Chondrocyte (in vitro differentiated cells): ENCODE data around the gene RPS27L. TPM values are rescaled to one million over a fixed set of nuclear protein-coding genes. Genes with fewer than 3 reads are reported as not detected.

Experiments
- DNase-seq: peaks from one replicate; pipeline ENCODE4 v3.0.0; 2021; ENCODE audit warnings: mixed read lengths, low spot score
- H3K27ac Mint-ChIP-seq: one replicate; pipeline ENCODE4 v1.8.0; 2021; ENCODE audit warnings: mild to moderate bottlenecking, moderate library complexity, mixed read lengths; ENCODE audit not compliant: unreplicated experiment
- H3K27me3 Mint-ChIP-seq: 2 replicates; pipeline ENCODE4 v1.8.0; 2021; ENCODE audit warnings: low read depth, mixed read lengths
- H3K36me3 Mint-ChIP-seq: 2 replicates; pipeline ENCODE4 v1.8.0; 2021; ENCODE audit warnings: low read depth, mixed read lengths
- H3K4me1 Mint-ChIP-seq: 2 replicates; pipeline ENCODE4 v1.8.0; 2021; ENCODE audit warnings: low read depth, mild to moderate bottlenecking, mixed read lengths
- H3K4me3 Mint-ChIP-seq: one replicate; pipeline ENCODE4 v1.8.0; 2021; ENCODE audit warnings: mild to moderate bottlenecking, moderate library complexity, mixed read lengths; ENCODE audit not compliant: unreplicated experiment
- H3K9me3 Mint-ChIP-seq: 2 replicates; pipeline ENCODE4 v1.8.0; 2021; ENCODE audit warnings: low read depth, mixed read lengths
- total RNA-seq: library from RNA; stranded (reverse); gene quantifications from 3 replicates; pipeline ENCODE4 v1.2.1, GENCODE V29; 2021
- TF ChIP-seq, protein P1 (sequence below): fragments of 200-600 bp; sonication (generic); IDR thresholded peaks from 2 replicates; pipeline ENCODE4 v1.5.0; 2021; ENCODE audit warnings: antibody characterized with exemption, mild to moderate bottlenecking, moderate library complexity

Gene RPS27L
- total RNA-seq, 1 donor from 2014 or later = 211 TPM

DNA sequence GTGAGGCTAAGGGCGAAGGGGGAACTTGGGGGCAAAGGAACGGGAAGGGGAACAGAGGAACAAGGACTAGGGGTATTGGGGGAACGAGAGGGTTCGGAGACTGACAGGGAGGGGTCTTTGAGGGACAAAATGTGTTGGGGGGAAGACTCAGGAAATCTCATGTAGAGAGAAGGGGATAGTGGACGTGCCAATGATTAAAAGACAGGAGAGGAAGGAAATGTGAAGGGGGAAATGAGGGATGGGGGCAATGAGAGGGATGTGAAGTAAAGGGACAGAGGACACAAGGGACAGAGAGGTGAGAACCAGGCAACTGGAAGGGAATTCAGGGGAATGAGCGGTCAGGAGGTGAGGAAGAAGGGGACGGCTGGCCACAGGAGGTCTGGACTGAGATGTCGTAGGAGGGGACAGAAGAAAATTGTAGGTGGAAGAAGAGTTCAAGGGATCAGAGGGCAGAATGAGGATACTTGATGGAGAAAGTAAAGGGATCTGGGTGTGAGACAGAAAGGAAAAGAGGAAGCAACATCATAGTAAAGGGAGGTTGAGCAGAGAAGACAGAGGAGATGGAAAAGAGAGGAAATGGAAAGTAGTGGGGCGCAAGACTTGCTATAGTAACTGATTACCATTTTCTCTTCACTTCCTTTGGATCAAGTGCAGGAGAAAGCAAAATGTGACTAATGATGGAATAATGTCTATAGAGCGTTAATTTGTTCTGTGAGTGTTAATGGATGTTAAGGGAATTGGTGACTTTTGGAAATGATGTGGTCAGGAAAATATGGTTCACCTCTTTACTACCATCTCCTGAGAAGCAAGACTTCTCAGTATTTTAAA is 32.9 kb upstream of the RPS27L start:
- H3K36me3 Mint-ChIP-seq = no peaks in the 10 kb centered on the region
- H3K4me1 Mint-ChIP-seq = peaks cover 64% of the 10 kb centered on the region
- peak overlapping the region; percentile 75 for H3K27ac Mint-ChIP-seq
- no peaks in the 10 kb centered on the region for H3K27me3 Mint-ChIP-seq
- H3K4me3 Mint-ChIP-seq = peak overlapping the region; percentile 84
- no peak for DNase-seq
- TF ChIP-seq, protein P1, sequence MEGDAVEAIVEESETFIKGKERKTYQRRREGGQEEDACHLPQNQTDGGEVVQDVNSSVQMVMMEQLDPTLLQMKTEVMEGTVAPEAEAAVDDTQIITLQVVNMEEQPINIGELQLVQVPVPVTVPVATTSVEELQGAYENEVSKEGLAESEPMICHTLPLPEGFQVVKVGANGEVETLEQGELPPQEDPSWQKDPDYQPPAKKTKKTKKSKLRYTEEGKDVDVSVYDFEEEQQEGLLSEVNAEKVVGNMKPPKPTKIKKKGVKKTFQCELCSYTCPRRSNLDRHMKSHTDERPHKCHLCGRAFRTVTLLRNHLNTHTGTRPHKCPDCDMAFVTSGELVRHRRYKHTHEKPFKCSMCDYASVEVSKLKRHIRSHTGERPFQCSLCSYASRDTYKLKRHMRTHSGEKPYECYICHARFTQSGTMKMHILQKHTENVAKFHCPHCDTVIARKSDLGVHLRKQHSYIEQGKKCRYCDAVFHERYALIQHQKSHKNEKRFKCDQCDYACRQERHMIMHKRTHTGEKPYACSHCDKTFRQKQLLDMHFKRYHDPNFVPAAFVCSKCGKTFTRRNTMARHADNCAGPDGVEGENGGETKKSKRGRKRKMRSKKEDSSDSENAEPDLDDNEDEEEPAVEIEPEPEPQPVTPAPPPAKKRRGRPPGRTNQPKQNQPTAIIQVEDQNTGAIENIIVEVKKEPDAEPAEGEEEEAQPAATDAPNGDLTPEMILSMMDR = no peak
- no peaks in the 10 kb centered on the region for H3K9me3 Mint-ChIP-seq

DNA sequence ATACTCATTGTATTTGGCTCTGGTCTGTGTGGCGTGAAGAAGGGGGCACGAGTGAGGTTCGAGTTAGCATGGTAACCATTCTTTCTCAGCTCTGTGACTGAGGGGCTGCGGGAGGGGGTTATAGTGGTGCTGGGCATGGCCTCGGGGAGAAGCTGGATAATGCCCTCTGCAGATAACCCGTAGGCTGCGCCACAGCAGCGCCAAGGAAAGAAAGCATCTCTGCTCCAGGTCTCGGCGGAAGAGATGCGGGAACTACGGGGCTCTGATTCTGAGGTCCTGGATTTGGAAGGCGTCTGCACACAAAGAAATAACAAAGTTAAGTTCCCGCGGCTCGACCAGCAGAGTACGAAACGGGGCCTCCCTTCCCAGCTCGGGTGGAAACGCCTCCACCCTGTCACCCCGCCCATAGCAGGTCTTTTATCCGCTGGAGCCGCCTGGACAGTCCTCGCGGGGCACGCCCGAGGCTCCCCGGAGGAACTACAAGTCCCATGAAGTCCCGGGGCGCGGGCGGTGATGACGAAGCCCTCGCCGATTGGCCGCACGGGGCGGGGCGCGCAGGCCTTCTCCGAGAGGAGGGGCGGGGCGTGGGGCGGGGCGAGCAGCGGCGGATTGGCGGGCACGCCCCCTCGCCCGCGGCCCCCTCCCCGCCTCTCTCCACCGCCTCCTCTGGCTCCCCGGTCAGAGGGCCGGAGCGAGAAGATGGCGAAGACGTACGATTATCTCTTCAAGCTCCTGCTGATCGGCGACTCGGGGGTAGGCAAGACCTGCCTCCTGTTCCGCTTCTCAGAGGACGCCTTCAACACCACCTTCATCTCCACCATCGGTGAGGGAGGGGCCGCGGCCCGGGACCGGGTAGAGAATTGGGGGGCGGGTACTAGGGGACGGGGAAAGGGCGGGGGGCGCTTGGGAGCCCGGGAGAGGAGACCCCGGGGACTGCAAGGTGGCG is 31.9 kb upstream of the RPS27L start, which contains the start of gene RAB8B:
Gene RAB8B (plus strand): TSS at position 681 of the 946 bp plus-strand sequence. CDS start 19 bp downstream, at position 700.
- H3K27me3 Mint-ChIP-seq = no peaks in the 10 kb centered on the region
- TF ChIP-seq, protein P1 = peak; percentile 13
- H3K36me3 Mint-ChIP-seq = no peaks in the 10 kb centered on the region
- H3K4me1 Mint-ChIP-seq = peaks cover 59% of the 10 kb centered on the region
- H3K27ac Mint-ChIP-seq = peak within 1 kb of the TSS; percentile 96
- peak; percentile 100 for DNase-seq
- no peaks in the 10 kb centered on the region for H3K9me3 Mint-ChIP-seq
- peak within 1 kb of the TSS; percentile 84 for H3K4me3 Mint-ChIP-seq

DNA sequence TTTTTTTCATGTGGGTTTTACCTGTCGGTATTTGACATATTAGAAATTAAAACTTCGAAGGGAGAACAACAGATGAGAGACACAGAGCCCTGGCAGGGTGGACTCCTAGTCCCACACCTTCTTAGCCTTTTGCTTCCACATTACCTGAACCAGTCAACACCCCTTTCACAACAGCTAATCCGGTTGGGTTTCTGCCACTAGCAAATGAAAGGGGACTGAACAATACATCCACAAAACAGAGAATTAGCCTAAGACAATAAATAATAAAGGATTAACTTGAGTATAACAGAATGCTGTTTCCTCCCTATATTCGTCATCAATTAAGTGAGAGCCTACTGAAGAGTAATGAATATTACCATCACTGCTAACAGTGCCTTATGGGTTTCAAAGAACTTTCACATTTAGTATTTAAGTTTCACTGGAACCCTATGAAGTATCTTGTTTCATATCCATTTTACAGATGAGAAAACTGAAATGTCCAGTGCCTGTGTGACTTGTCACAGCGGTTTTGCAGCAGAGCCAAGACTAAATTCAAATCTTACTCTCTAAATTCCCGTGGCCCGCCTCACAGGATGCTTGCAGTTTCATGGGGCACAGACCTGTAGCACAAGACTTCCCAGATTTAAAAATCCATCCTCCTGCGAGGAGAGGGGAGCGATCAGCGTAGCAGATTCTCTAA is 31.1 kb upstream of the RPS27L start:
- TF ChIP-seq, protein P1 = no peak
- Mint-ChIP-seq H3K36me3 (no peaks in the 10 kb centered on the region), H3K4me1 (peaks cover 54% of the 10 kb centered on the region), H3K9me3 (no peaks in the 10 kb centered on the region), H3K4me3 (peak overlapping the region; percentile 84), H3K27me3 (no peaks in the 10 kb centered on the region), H3K27ac (peak overlapping the region; percentile 96)
- no peak for DNase-seq

DNA sequence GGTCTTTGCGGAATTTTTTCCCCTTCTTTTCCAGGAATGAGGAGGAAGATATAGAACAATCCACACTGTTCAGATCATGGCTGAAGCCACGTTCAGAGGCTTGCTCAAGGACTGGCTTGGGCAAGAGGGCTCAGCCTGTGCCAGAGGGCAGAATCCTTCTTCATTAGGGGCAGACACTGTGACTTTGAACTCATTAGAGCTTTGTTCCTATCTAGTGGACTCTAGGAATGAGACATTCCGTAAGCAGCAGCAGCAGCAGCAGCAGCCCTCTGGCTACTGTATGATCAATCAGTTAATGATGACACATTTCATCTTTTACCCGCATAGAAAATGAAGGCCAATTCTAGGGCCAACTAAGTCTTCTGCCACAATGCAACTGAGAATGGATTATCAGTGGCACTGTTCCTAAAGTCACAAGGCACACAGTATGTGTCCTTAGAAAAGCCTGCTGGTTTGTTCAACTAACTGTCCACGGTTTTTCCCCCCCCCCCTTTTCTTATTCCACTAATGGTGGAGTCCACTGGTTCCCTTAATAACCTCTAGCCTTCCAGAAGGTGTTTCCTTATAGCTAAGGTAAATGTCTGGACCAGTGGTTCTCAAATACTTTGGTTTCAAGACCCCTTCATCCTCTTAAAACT is 30.4 kb upstream of the RPS27L start:
- Mint-ChIP-seq H3K9me3 (no peaks in the 10 kb centered on the region), H3K4me3 (no peak overlapping the region), H3K4me1 (peaks cover 53% of the 10 kb centered on the region), H3K27me3 (no peaks in the 10 kb centered on the region), H3K36me3 (no peaks in the 10 kb centered on the region), H3K27ac (no peak overlapping the region)
- TF ChIP-seq, protein P1 = no peak
- no peak for DNase-seq
